K562 treated with DMSO at 1 percent for 4 hours (cell line): ENCODE measurements around the gene TAF4. TPM values are rescaled to one million over a fixed set of nuclear protein-coding genes. Genes with fewer than 3 reads are reported as not detected.

ENCODE experiments used
- total RNA-seq: library from RNA; unstranded; fragments of 300-600 nt; gene quantifications from 2 replicates; pipeline ENCODE4 v1.2.3, GENCODE V29; 2022; ENCODE audit not compliant: insufficient read depth

Gene TAF4, protein sequence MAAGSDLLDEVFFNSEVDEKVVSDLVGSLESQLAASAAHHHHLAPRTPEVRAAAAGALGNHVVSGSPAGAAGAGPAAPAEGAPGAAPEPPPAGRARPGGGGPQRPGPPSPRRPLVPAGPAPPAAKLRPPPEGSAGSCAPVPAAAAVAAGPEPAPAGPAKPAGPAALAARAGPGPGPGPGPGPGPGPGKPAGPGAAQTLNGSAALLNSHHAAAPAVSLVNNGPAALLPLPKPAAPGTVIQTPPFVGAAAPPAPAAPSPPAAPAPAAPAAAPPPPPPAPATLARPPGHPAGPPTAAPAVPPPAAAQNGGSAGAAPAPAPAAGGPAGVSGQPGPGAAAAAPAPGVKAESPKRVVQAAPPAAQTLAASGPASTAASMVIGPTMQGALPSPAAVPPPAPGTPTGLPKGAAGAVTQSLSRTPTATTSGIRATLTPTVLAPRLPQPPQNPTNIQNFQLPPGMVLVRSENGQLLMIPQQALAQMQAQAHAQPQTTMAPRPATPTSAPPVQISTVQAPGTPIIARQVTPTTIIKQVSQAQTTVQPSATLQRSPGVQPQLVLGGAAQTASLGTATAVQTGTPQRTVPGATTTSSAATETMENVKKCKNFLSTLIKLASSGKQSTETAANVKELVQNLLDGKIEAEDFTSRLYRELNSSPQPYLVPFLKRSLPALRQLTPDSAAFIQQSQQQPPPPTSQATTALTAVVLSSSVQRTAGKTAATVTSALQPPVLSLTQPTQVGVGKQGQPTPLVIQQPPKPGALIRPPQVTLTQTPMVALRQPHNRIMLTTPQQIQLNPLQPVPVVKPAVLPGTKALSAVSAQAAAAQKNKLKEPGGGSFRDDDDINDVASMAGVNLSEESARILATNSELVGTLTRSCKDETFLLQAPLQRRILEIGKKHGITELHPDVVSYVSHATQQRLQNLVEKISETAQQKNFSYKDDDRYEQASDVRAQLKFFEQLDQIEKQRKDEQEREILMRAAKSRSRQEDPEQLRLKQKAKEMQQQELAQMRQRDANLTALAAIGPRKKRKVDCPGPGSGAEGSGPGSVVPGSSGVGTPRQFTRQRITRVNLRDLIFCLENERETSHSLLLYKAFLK
- 10.8 and 16.4 TPM in 2 replicates for total RNA-seq

GRCh38 chr20:62065674-62066338, at the start of gene TAF4:
Gene TAF4, minus strand, starts transcription at chr20:62065881. Its CDS starts 71 bp downstream, at chr20:62065810.

Other genes with a start within 250 kb of the TAF4 start
- 33.5 and 36.6 TPM in 2 replicates for gene LSM14B, start 56.6 kb upstream of the TAF4 start, total RNA-seq
- 509 and 529 TPM in 2 replicates for gene PSMA7, start 77.5 kb upstream of the TAF4 start, total RNA-seq
- 14.5 and 15.3 TPM in 2 replicates for gene SS18L1, start 77.9 kb upstream of the TAF4 start, total RNA-seq
- gene MTG2, start 117.1 kb upstream of the TAF4 start, total RNA-seq, result 36.4 and 44.0 TPM in 2 replicates
- not detected in 2 replicates for gene HRH3, start 154.4 kb upstream of the TAF4 start, total RNA-seq
- gene OSBPL2, start 172.6 kb upstream of the TAF4 start, total RNA-seq, result 15.9 and 16.3 TPM in 2 replicates
- 197 and 201 TPM in 2 replicates for gene ADRM1, start 237.1 kb upstream of the TAF4 start, total RNA-seq